Measurements from ENCODE around the gene CCNB3. TPM values are rescaled to one million over a fixed set of nuclear protein-coding genes. Genes with fewer than 3 reads are reported as not detected.

The CCNB3 gene
- total RNA-seq, 2 experiments from 2014 or later = 0.46 to 0.64 TPM

Other genes starting within 250 kb of the CCNB3 start
- not detected for gene AKAP4, start 3.8 kb upstream of the CCNB3 start, total RNA-seq